C4-2B (cell line): ENCODE measurements around the gene ARMC2.

Source experiments
- CTCF ChIP-seq: fragments of 450-650 bp; conservative IDR thresholded peaks from 2 replicates; pipeline ENCODE4 v1.5.1; 2017; ENCODE audit warnings: mild to moderate bottlenecking
- ZFX ChIP-seq: fragments of 450-650 bp; IDR thresholded peaks from 2 replicates; pipeline ENCODE4 v1.6.1; 2017

GRCh38 chr6:108927927-108928326, 79.7 kb downstream of the ARMC2 start:
- no peak for TF ChIP-seq CTCF
- no peak for TF ChIP-seq ZFX
